Endothelial cell of umbilical vein (primary cell): ENCODE data around the gene DNAH6.

Experiments
- EZH2 ChIP-seq: IDR thresholded peaks from 2 replicates; pipeline ENCODE4 v1.6.1; 2012; ENCODE audit warnings: borderline replicate concordance, low read depth, mild to moderate bottlenecking, moderate library complexity, low read length, inconsistent platforms; ENCODE audit not compliant: severe bottlenecking
- FOS ChIP-seq: IDR thresholded peaks from 2 replicates; pipeline ENCODE4 v1.6.1; 2011; ENCODE audit warnings: mild to moderate bottlenecking, low read length, moderate library complexity, borderline replicate concordance; ENCODE audit not compliant: insufficient read depth
- GATA2 ChIP-seq: IDR thresholded peaks from 2 replicates; pipeline ENCODE4 v1.7.0; 2011; ENCODE audit warnings: low read depth, mild to moderate bottlenecking, moderate library complexity, mixed read lengths, low read length; ENCODE audit not compliant: insufficient read length, insufficient read depth
- JUN ChIP-seq: IDR thresholded peaks from 2 replicates; pipeline ENCODE4 v1.6.1; 2011; ENCODE audit warnings: borderline replicate concordance, low read depth; ENCODE audit not compliant: insufficient read length, insufficient read depth
- MAX ChIP-seq: IDR thresholded peaks from 2 replicates; pipeline ENCODE4 v1.6.1; 2011; ENCODE audit not compliant: insufficient read depth, insufficient read length
- POLR2A ChIP-seq: IDR thresholded peaks from 2 replicates; pipeline ENCODE4 v1.6.1; 2012; ENCODE audit warnings: low read depth, mild to moderate bottlenecking, control low read depth, low read length
- POLR2AphosphoS5 ChIP-seq: IDR thresholded peaks from 2 replicates; pipeline ENCODE4 v1.6.1; 2012; ENCODE audit warnings: low read depth, mild to moderate bottlenecking, control low read depth, low read length, moderate library complexity; ENCODE audit not compliant: insufficient read depth
- TF ChIP-seq, protein P1 (sequence below), 2 donors: IDR thresholded peaks; 1 replicate in 1 of 2; 2 replicates in 1 of 2; pipeline ENCODE4 v1.5.1; 2011; ENCODE audit warnings: low read length in 2 of 2, mild to moderate bottlenecking in 2 of 2, moderate library complexity in 2 of 2, control low read depth in 1 of 2, inconsistent platforms in 1 of 2, low read depth in 1 of 2; ENCODE audit not compliant: insufficient read depth in 1 of 2; ENCODE audit errors: extremely low read depth in 1 of 2

DNA sequence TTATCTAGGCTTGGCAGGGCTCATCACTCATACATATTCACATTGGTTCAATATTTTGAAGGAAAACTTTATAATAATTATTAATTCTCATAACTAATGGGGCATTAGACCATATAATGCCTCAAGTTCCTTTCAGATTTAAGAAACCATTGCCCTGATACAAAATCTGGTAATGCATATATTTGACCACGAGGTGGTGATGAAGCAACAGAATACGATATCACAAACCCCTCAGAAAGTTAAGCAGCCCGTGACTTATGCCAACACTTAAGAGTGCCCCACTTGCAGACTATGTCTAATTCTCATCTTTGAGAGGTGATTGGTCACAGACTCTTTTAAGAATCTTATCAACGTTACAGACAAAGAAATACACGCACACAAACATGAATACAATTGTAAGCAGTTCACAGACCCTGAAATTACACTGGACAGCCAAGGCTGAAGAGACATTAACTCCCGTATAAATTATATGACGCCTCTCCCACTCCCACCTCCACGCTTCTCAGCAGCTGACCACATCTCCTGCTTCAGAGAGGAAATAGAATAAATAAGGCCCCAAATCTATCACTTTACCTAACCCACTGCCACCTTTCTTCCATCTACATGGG is 20.7 kb upstream of the DNAH6 start:
- TF ChIP-seq, protein P1, sequence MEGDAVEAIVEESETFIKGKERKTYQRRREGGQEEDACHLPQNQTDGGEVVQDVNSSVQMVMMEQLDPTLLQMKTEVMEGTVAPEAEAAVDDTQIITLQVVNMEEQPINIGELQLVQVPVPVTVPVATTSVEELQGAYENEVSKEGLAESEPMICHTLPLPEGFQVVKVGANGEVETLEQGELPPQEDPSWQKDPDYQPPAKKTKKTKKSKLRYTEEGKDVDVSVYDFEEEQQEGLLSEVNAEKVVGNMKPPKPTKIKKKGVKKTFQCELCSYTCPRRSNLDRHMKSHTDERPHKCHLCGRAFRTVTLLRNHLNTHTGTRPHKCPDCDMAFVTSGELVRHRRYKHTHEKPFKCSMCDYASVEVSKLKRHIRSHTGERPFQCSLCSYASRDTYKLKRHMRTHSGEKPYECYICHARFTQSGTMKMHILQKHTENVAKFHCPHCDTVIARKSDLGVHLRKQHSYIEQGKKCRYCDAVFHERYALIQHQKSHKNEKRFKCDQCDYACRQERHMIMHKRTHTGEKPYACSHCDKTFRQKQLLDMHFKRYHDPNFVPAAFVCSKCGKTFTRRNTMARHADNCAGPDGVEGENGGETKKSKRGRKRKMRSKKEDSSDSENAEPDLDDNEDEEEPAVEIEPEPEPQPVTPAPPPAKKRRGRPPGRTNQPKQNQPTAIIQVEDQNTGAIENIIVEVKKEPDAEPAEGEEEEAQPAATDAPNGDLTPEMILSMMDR (IDR thresholded peaks at IDR 0.05; ENCODE audit: extremely low read depth in 1 of 2, insufficient read depth in 1 of 2, low read depth in 1 of 2, low read length in 2 of 2), result peak; percentile 38 to 44
- TF ChIP-seq POLR2AphosphoS5 (no peak), JUN (no peak), MAX (no peak), POLR2A (no peak), EZH2 (no peak), GATA2 (no peak), FOS (no peak)
